WTC11 (cell line): ENCODE results near the gene SLC6A18. TPM values are rescaled to one million over a fixed set of nuclear protein-coding genes. Genes with fewer than 3 reads are reported as not detected.

Experiments
- ATAC-seq: fragments of 200-7000 bp; cut with Tn5 transposase; 2 replicates; pipeline ENCODE4 v1.10.0; 2021; ENCODE audit warnings: mild to moderate bottlenecking, moderate library complexity
- CTCF ChIA-PET: fragments of 300-600 bp; sonication (Branson Sonifier 250); formaldehyde crosslinking; loops from one replicate; lab custom pipeline; 2021; ENCODE audit warnings: antibody characterized with exemption; lab: Charles Lee
- POLR2A ChIA-PET: fragments of 350-600 bp; sonication (Branson Sonifier 250); formaldehyde crosslinking; loops from one replicate; lab custom pipeline; 2021; ENCODE audit warnings: antibody characterized with exemption; lab: Charles Lee
- DNase-seq: peaks from one replicate; pipeline ENCODE4 v3.0.0; 2021; ENCODE audit warnings: low spot score
- H3K27ac Mint-ChIP-seq: 2 replicates; pipeline ENCODE4 v1.8.0; 2021; ENCODE audit warnings: mixed read lengths
- H3K27me3 Mint-ChIP-seq: 2 replicates; pipeline ENCODE4 v1.8.0; 2021; ENCODE audit warnings: low read depth, mild to moderate bottlenecking, moderate library complexity, mixed read lengths
- H3K36me3 Mint-ChIP-seq: 2 replicates; pipeline ENCODE4 v1.8.0; 2021; ENCODE audit warnings: mixed read lengths
- H3K4me1 Mint-ChIP-seq: 2 replicates; pipeline ENCODE4 v1.8.0; 2022; ENCODE audit warnings: mixed read lengths
- H3K4me3 Mint-ChIP-seq: 2 replicates; pipeline ENCODE4 v1.8.0; 2021; ENCODE audit warnings: mild to moderate bottlenecking, moderate library complexity, mixed read lengths
- H3K9me3 Mint-ChIP-seq: 2 replicates; pipeline ENCODE4 v1.8.0; 2021; ENCODE audit warnings: mixed read lengths
- AFF4 ChIP-seq: sonication (generic); formaldehyde crosslinking; IDR thresholded peaks from 2 replicates; pipeline ENCODE4 v1.8.1; 2023; ENCODE audit warnings: mild to moderate bottlenecking, missing genetic modification reagents, borderline replicate concordance
- ATF3 ChIP-seq: sonication (generic); formaldehyde crosslinking; conservative IDR thresholded peaks from 2 replicates; pipeline ENCODE4 v1.8.1; 2022; ENCODE audit warnings: mild to moderate bottlenecking, missing genetic modification reagents
- CBFB ChIP-seq: sonication (generic); formaldehyde crosslinking; IDR thresholded peaks from 2 replicates; pipeline ENCODE4 v1.8.1; 2022; ENCODE audit warnings: mild to moderate bottlenecking, low read depth, missing genetic modification reagents
- E2F4 ChIP-seq: sonication (generic); formaldehyde crosslinking; IDR thresholded peaks from 2 replicates; pipeline ENCODE4 v1.8.1; 2022; ENCODE audit warnings: low read depth, mild to moderate bottlenecking, moderate library complexity, missing genetic modification reagents, borderline replicate concordance
- E2F5 ChIP-seq: sonication (generic); formaldehyde crosslinking; IDR thresholded peaks from 2 replicates; pipeline ENCODE4 v1.8.1; 2022; ENCODE audit warnings: mild to moderate bottlenecking, moderate library complexity, missing genetic modification reagents
- FOXP1 ChIP-seq: sonication (generic); formaldehyde crosslinking; IDR thresholded peaks from 2 replicates; pipeline ENCODE4 v1.8.0; 2022; ENCODE audit warnings: missing genetic modification reagents, mild to moderate bottlenecking, moderate library complexity, borderline replicate concordance
- GABPB1 ChIP-seq: sonication (generic); formaldehyde crosslinking; IDR thresholded peaks from 2 replicates; pipeline ENCODE4 v1.8.1; 2023; ENCODE audit warnings: mild to moderate bottlenecking, missing genetic modification reagents
- GTF2I ChIP-seq: fragments of 250-450 bp; sonication (Bioruptor Pico); conservative IDR thresholded peaks from 2 replicates; pipeline ENCODE4 v1.4.0; 2021; ENCODE audit warnings: mild to moderate bottlenecking
- MAX ChIP-seq: sonication (generic); formaldehyde crosslinking; IDR thresholded peaks from 2 replicates; pipeline ENCODE4 v1.8.0; 2022; ENCODE audit warnings: mild to moderate bottlenecking, missing genetic modification reagents
- NFATC4 ChIP-seq: fragments of 250-450 bp; sonication (Bioruptor Pico); IDR thresholded peaks from 2 replicates; pipeline ENCODE4 v1.9.0; 2021; ENCODE audit warnings: mild to moderate bottlenecking
- NR2C2 ChIP-seq: sonication (generic); formaldehyde crosslinking; IDR thresholded peaks from 2 replicates; pipeline ENCODE4 v1.8.0; 2022; ENCODE audit warnings: mild to moderate bottlenecking, missing genetic modification reagents
- PREB ChIP-seq: sonication (generic); formaldehyde crosslinking; IDR thresholded peaks from 2 replicates; pipeline ENCODE4 v1.8.1; 2022; ENCODE audit warnings: mild to moderate bottlenecking, missing genetic modification reagents, moderate library complexity, borderline replicate concordance
- PRRX2 ChIP-seq: fragments of 250-450 bp; sonication (Bioruptor Pico); IDR thresholded peaks from 2 replicates; pipeline ENCODE4 v1.8.0; 2021; ENCODE audit warnings: mild to moderate bottlenecking
- RORB ChIP-seq: fragments of 250-450 bp; sonication (Bioruptor Pico); IDR thresholded peaks from 2 replicates; pipeline ENCODE4 v1.9.0; 2021; ENCODE audit warnings: mild to moderate bottlenecking
- USF1 ChIP-seq: sonication (generic); formaldehyde crosslinking; IDR thresholded peaks from 2 replicates; pipeline ENCODE4 v1.8.0; 2022; ENCODE audit warnings: mild to moderate bottlenecking, missing genetic modification reagents
- ZBTB21 ChIP-seq: sonication (generic); formaldehyde crosslinking; IDR thresholded peaks from 2 replicates; pipeline ENCODE4 v1.8.1; 2023; ENCODE audit warnings: mild to moderate bottlenecking, missing genetic modification reagents, borderline replicate concordance
- ZMAT4 ChIP-seq: fragments of 250-450 bp; sonication (Bioruptor Pico); IDR thresholded peaks from 2 replicates; pipeline ENCODE4 v1.9.0; 2021; ENCODE audit warnings: mild to moderate bottlenecking
- ZNF121 ChIP-seq: sonication (generic); formaldehyde crosslinking; IDR thresholded peaks from 2 replicates; pipeline ENCODE4 v1.8.0; 2023; ENCODE audit warnings: missing genetic modification reagents
- ZNF317 ChIP-seq: sonication (generic); formaldehyde crosslinking; IDR thresholded peaks from 2 replicates; pipeline ENCODE4 v1.8.1; 2023; ENCODE audit warnings: low read depth, mild to moderate bottlenecking, moderate library complexity, missing genetic modification reagents, borderline replicate concordance
- ZNF532 ChIP-seq: fragments of 250-450 bp; sonication (Bioruptor Pico); IDR thresholded peaks from 2 replicates; pipeline ENCODE4 v1.9.0; 2021; ENCODE audit warnings: mild to moderate bottlenecking, borderline replicate concordance
- total RNA-seq: library from RNA; stranded (reverse); gene quantifications from 3 replicates; pipeline ENCODE4 v1.2.3, GENCODE V29; 2021

Gene SLC6A18
- total RNA-seq, 1 experiment from 2014 or later = not detected

GRCh38 chr5:1230551-1230950, 5.4 kb downstream of the SLC6A18 start (continued):
- TF ChIP-seq E2F4 (CRISPR knock-in tag) (no peak), MAX (CRISPR knock-in tag) (no peak), E2F5 (CRISPR knock-in tag) (no peak), NR2C2 (CRISPR knock-in tag) (no peak), NFATC4 (CRISPR knock-in tag) (no peak), ZMAT4 (CRISPR knock-in tag) (no peak), ZBTB21 (no peak)

- Mint-ChIP-seq H3K27me3 (no peaks in the 10 kb centered on the region), H3K36me3 (peaks cover 6% of the 10 kb centered on the region), H3K4me1 (no peaks in the 10 kb centered on the region), H3K4me3 (no peak overlapping the region), H3K27ac (no peak overlapping the region), H3K9me3 (peaks cover 11% of the 10 kb centered on the region)
- ChIA-PET POLR2A (interaction anchor here (0.6 kb wide), 1 partner anchor 15 kb away, joined by 3 read pairs; no protein-coding TSS in a partner anchor), CTCF (interaction anchor here (0.9 to 1.3 kb wide), 2 partner anchors 27 to 57 kb away, joined by 3 to 4 read pairs; no protein-coding TSS in a partner anchor)
- no peak for ATAC-seq
- DNase-seq = no peak
- TF ChIP-seq GABPB1 (CRISPR knock-in tag) = no peak
- TF ChIP-seq ZNF532 (CRISPR knock-in tag) = no peak
- TF ChIP-seq ATF3 = no peak
- no peak for TF ChIP-seq PRRX2 (CRISPR knock-in tag)
- no peak for TF ChIP-seq ZMAT4 (CRISPR knock-in tag)
- no peak for TF ChIP-seq AFF4 (CRISPR knock-in tag)
- no peak for TF ChIP-seq CBFB
- no peak for TF ChIP-seq ZNF121 (CRISPR knock-in tag)
- TF ChIP-seq USF1 (CRISPR knock-in tag) = no peak
- no peak for TF ChIP-seq ZNF317
- TF ChIP-seq NFATC4 (CRISPR knock-in tag) = no peak
- no peak for TF ChIP-seq GTF2I
- no peak for TF ChIP-seq FOXP1 (CRISPR knock-in tag)
- TF ChIP-seq PREB (CRISPR knock-in tag) = no peak
- TF ChIP-seq RORB (CRISPR knock-in tag) = no peak
Measured at GRCh38 chr5:1231354-1231905, 6.2 kb downstream of the SLC6A18 start.
